Measurements from ENCODE around the gene SIGLEC7. TPM values are rescaled to one million over a fixed set of nuclear protein-coding genes. Genes with fewer than 3 reads are reported as not detected.

The SIGLEC7 gene
- total RNA-seq, 2 donors from 2014 or later = not detected

GRCh38 chr19:51194527-51195315, 52.6 kb downstream of the SIGLEC7 start:
- ATAC-seq (replicated peaks in 1 of 2) = peak; percentile 92 to 96
- DNase-seq = peak in 1 of 2 donors; percentile 26
- Mint-ChIP-seq H3K36me3 (ENCODE audit: insufficient read depth in 2 of 2) (no peaks in the 10 kb centered on the region), H3K27ac (no peak overlapping the region), H3K4me1 (ENCODE audit: low read depth) (peaks cover 4% of the 10 kb centered on the region), H3K4me3 (peak overlapping the region in 1 of 2 donors; percentile 39), H3K27me3 (ENCODE audit: low read depth) (no peaks in the 10 kb centered on the region), H3K9me3 (no peaks in the 10 kb centered on the region)

- H3K27me3 Mint-ChIP-seq (ENCODE audit: low read depth) = peaks cover 3% of the 10 kb centered on the region
- H3K36me3 Mint-ChIP-seq (ENCODE audit: insufficient read depth in 2 of 2) = no peaks in the 10 kb centered on the region
- H3K4me1 Mint-ChIP-seq (ENCODE audit: low read depth) = peaks cover 4% of the 10 kb centered on the region
- no peak overlapping the region for H3K27ac Mint-ChIP-seq
- H3K4me3 Mint-ChIP-seq = peak overlapping the region in 1 of 2 donors; percentile 21
- no peaks in the 10 kb centered on the region for H3K9me3 Mint-ChIP-seq
- no peak for ATAC-seq (replicated peaks in 1 of 2)
- DNase-seq = no peak
Measured at GRCh38 chr19:51195316-51195586, 53.1 kb downstream of the SIGLEC7 start.

- ATAC-seq (replicated peaks in 1 of 2) (no peak), DNase-seq (no peak)
- H3K4me3 Mint-ChIP-seq = no peak overlapping the region
- H3K4me1 Mint-ChIP-seq (ENCODE audit: low read depth) = peaks cover 4% of the 10 kb centered on the region
- peaks cover 6% of the 10 kb centered on the region for H3K27me3 Mint-ChIP-seq (ENCODE audit: low read depth)
- no peaks in the 10 kb centered on the region for H3K36me3 Mint-ChIP-seq (ENCODE audit: insufficient read depth in 2 of 2)
- no peaks in the 10 kb centered on the region for H3K9me3 Mint-ChIP-seq
- no peak overlapping the region for H3K27ac Mint-ChIP-seq
Measured at GRCh38 chr19:51195616-51196015, 53.5 kb downstream of the SIGLEC7 start.

- H3K4me1 Mint-ChIP-seq (ENCODE audit: low read depth) = peaks cover 4% of the 10 kb centered on the region
- H3K4me3 Mint-ChIP-seq = no peak overlapping the region
- H3K27ac Mint-ChIP-seq = no peak overlapping the region
- H3K27me3 Mint-ChIP-seq (ENCODE audit: low read depth) = peaks cover 12% of the 10 kb centered on the region
- DNase-seq = no peak
- no peaks in the 10 kb centered on the region for H3K36me3 Mint-ChIP-seq (ENCODE audit: insufficient read depth in 2 of 2)
- H3K9me3 Mint-ChIP-seq = no peaks in the 10 kb centered on the region
- ATAC-seq (replicated peaks in 1 of 2) = no peak
Measured at GRCh38 chr19:51196181-51196580, 54.1 kb downstream of the SIGLEC7 start.

- Mint-ChIP-seq H3K27me3 (ENCODE audit: low read depth) (peaks cover 27% of the 10 kb centered on the region), H3K36me3 (ENCODE audit: insufficient read depth in 2 of 2) (no peaks in the 10 kb centered on the region), H3K27ac (no peak overlapping the region), H3K4me3 (no peak overlapping the region), H3K4me1 (ENCODE audit: low read depth) (peaks cover 4% of the 10 kb centered on the region), H3K9me3 (no peaks in the 10 kb centered on the region)
- ATAC-seq (replicated peaks in 1 of 2) (no peak), DNase-seq (no peak)
Measured at GRCh38 chr19:51198641-51199040, 56.5 kb downstream of the SIGLEC7 start.

- Mint-ChIP-seq H3K9me3 (no peaks in the 10 kb centered on the region), H3K36me3 (ENCODE audit: insufficient read depth in 2 of 2) (no peaks in the 10 kb centered on the region), H3K27me3 (ENCODE audit: low read depth) (peaks cover 28% of the 10 kb centered on the region), H3K4me3 (no peak overlapping the region), H3K4me1 (ENCODE audit: low read depth) (peaks cover 4% of the 10 kb centered on the region), H3K27ac (no peak overlapping the region)
- DNase-seq = no peak
- no peak for ATAC-seq (replicated peaks in 1 of 2)
Measured at GRCh38 chr19:51200071-51200666, 58.1 kb downstream of the SIGLEC7 start.

GRCh38 chr19:51201712-51202111, 59.6 kb downstream of the SIGLEC7 start:
- Mint-ChIP-seq H3K4me3 (no peak overlapping the region), H3K27ac (no peak overlapping the region), H3K4me1 (ENCODE audit: low read depth) (peaks cover under 1% of the 10 kb centered on the region), H3K36me3 (ENCODE audit: insufficient read depth in 2 of 2) (no peaks in the 10 kb centered on the region), H3K9me3 (no peaks in the 10 kb centered on the region), H3K27me3 (ENCODE audit: low read depth) (peaks cover 34% of the 10 kb centered on the region)
- ATAC-seq (replicated peaks in 1 of 2) (no peak), DNase-seq (no peak)

Other genes starting within 250 kb of the SIGLEC7 start
- gene KLK4, start 230.9 kb upstream of the SIGLEC7 start, total RNA-seq = not detected
- gene KLK5, start 189.3 kb upstream of the SIGLEC7 start, total RNA-seq = not detected
- not detected for gene KLK6, start 172.7 kb upstream of the SIGLEC7 start, total RNA-seq
- not detected for gene KLK7, start 158.4 kb upstream of the SIGLEC7 start, total RNA-seq
- gene KLK8, start 140.7 kb upstream of the SIGLEC7 start, total RNA-seq = not detected
- gene KLK10, start 122.6 kb upstream of the SIGLEC7 start, total RNA-seq = not detected
- not detected for gene KLK11, start 115.7 kb upstream of the SIGLEC7 start, total RNA-seq
- gene KLK12, start 107.3 kb upstream of the SIGLEC7 start, total RNA-seq = not detected
- gene KLK13, start 77.2 kb upstream of the SIGLEC7 start, total RNA-seq = not detected
- 1 to 10 TPM in 1 of 2 donors, under 1 TPM in 1; 0.69 to 1.2 TPM for gene KLK14, start 59.4 kb upstream of the SIGLEC7 start, total RNA-seq
- gene CTU1, start 33.9 kb upstream of the SIGLEC7 start, total RNA-seq = 10 to 100 TPM; 10.7 to 11.9 TPM
- 1 to 10 TPM in 1 of 2 donors, under 1 TPM in 1; 0.74 to 1.6 TPM for gene SIGLEC9, start 17.4 kb upstream of the SIGLEC7 start, total RNA-seq
- gene CD33, start 82.8 kb downstream of the SIGLEC7 start, total RNA-seq = 1 to 10 TPM; 1.7 to 2.6 TPM
- gene SIGLECL1, start 108.8 kb downstream of the SIGLEC7 start, total RNA-seq = not detected
- gene IGLON5, start 169.3 kb downstream of the SIGLEC7 start, total RNA-seq = 1 to 10 TPM in 1 of 2 donors, under 1 TPM in 1; 0.67 to 1.1 TPM
- 1 to 10 TPM; 6.4 to 7.6 TPM for gene VSIG10L, start 199.8 kb downstream of the SIGLEC7 start, total RNA-seq
- gene ETFB, start 224.1 kb downstream of the SIGLEC7 start, total RNA-seq = 100 to 1,000 TPM; 156 to 160 TPM
- gene CLDND2, start 226.7 kb downstream of the SIGLEC7 start, total RNA-seq = 10 to 100 TPM; 14.0 to 14.9 TPM
- 100 to 1,000 TPM; 190 to 261 TPM for gene NKG7, start 230.4 kb downstream of the SIGLEC7 start, total RNA-seq
- gene LIM2, start 245.7 kb downstream of the SIGLEC7 start, total RNA-seq = 1 to 10 TPM; 1.0 to 2.0 TPM
- gene C19orf84, start 248.3 kb downstream of the SIGLEC7 start, total RNA-seq = under 1 TPM; 0.23 to 0.26 TPM

Measured in activated T-cell treated with anti-CD3 and anti-CD28 coated beads, Interleukin-2, amount 50 U/mL, for 72 hours (primary cell).